Kidney epithelial cell (primary cell): ENCODE results near the gene PADI2. TPM values are rescaled to one million over a fixed set of nuclear protein-coding genes. Genes with fewer than 3 reads are reported as not detected.

Experiments
- DNase-seq: peaks from one replicate; pipeline ENCODE4 v3.0.0-alpha.2; 2010; ENCODE audit warnings: low read depth
- H3K27me3 ChIP-seq: 2 replicates; pipeline ENCODE4 v1.6.0; 2011; ENCODE audit warnings: low read length; ENCODE audit not compliant: control insufficient read depth, insufficient read depth
- H3K36me3 ChIP-seq: 2 replicates; pipeline ENCODE4 v1.5.1; 2011; ENCODE audit warnings: low read length; ENCODE audit not compliant: control insufficient read depth, insufficient read depth
- H3K4me3 ChIP-seq: 2 replicates; pipeline ENCODE4 v1.5.1; 2011; ENCODE audit warnings: low read depth, mild to moderate bottlenecking, control low read depth, low read length
- total RNA-seq: library from RNA; depleted of rRNA; stranded (reverse); fragments of >200 nt; gene quantifications from 2 replicates; pipeline ENCODE4 v1.2.3, GENCODE V29; 2015
- TF ChIP-seq, protein P1 (sequence below): IDR thresholded peaks from 2 replicates; pipeline ENCODE4 v1.5.1; 2011; ENCODE audit warnings: mild to moderate bottlenecking, moderate library complexity, low read length, control low read depth, inconsistent platforms; ENCODE audit not compliant: insufficient read depth, poor library complexity, severe bottlenecking

The PADI2 gene
- total RNA-seq, 1 donor from 2014 or later, result 8.1 TPM

DNA sequence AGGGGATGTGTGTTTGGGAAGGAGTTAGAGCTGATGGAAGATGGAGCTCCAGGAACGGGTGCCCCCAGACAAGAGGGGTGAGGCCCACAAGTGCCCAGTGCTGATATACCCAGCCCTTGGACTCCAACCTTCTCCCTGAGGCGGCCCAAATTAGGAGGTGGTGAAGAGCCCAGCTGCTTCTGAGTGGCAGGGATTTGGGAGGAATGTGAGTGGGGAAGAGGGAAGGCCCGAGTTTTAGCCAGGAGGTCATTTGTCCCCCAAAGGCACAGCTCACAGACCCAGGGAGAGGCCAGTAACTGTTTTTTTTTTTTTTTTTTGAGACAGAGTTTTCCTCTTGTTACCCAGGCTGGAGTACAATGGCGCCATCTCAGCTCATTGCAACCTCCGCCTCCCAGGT lies 1.2 kb upstream of the PADI2 start:
- peaks cover 16% of the 10 kb centered on the region for H3K27me3 ChIP-seq
- H3K36me3 ChIP-seq, result no peaks in the 10 kb centered on the region
- TF ChIP-seq, protein P1, sequence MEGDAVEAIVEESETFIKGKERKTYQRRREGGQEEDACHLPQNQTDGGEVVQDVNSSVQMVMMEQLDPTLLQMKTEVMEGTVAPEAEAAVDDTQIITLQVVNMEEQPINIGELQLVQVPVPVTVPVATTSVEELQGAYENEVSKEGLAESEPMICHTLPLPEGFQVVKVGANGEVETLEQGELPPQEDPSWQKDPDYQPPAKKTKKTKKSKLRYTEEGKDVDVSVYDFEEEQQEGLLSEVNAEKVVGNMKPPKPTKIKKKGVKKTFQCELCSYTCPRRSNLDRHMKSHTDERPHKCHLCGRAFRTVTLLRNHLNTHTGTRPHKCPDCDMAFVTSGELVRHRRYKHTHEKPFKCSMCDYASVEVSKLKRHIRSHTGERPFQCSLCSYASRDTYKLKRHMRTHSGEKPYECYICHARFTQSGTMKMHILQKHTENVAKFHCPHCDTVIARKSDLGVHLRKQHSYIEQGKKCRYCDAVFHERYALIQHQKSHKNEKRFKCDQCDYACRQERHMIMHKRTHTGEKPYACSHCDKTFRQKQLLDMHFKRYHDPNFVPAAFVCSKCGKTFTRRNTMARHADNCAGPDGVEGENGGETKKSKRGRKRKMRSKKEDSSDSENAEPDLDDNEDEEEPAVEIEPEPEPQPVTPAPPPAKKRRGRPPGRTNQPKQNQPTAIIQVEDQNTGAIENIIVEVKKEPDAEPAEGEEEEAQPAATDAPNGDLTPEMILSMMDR, result no peak
- no peak overlapping the region for H3K4me3 ChIP-seq
- DNase-seq, result no peak

DNA sequence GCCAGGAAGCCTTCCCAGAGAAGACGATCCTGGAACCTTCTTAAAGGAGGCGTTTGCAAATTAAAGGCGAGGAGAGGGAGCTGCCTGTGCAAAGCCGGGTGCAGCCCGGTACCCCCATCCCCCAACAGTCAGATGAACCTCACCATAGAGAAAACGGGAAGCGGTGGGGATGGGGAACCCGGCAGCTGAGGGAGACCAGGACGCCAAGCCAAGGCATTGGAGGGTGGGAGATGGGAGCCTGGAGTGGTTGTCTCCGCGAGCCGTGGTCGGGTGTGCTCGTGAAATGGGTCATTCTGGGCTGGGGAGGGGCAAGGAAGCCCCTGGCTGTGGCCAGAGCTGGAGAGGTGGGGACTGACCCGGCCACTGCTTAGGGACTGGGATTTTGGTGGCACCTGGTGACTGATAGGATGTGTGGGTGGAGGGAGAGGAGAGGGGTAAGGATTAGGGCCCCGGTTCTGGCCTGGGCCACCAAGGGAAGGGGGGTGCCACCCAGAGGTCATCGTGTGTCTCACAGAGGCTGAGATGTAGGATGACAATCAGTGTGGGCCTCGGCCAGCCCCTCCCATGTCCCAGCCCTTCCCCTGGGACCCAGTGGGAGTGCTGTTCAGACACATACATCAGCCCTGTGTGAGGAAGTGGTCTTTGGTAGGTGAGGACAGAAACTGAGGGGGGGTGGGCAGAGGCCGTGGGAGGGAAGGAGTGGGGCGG lies 676 bp upstream of the PADI2 start:
- TF ChIP-seq, protein P1, result no peak
- H3K27me3 ChIP-seq, result peaks cover 16% of the 10 kb centered on the region
- H3K36me3 ChIP-seq, result no peaks in the 10 kb centered on the region
- no peak overlapping the region for H3K4me3 ChIP-seq
- DNase-seq, result no peak

DNA sequence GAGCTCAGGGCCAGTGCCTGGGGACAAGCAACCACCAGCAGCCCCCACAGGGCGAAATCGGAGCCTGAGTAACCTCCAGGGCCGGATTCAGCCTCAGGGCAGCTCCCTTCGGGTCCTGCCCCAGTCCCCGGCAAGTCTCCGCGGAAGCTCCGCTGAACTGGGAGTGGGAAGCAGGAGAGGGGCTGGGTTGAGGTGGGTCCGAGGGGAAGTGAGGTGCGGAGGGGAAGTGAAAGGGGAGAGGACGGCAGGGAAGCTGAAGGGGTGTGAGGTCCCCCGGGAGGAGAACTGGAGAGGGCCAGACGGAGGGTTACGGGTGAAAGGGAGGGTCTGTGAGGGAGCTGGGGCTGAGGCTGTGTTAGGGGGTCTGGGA lies 560 bp downstream of the PADI2 start:
- no peak for DNase-seq
- Histone ChIP-seq H3K36me3 (no peaks in the 10 kb centered on the region), H3K27me3 (peaks cover 16% of the 10 kb centered on the region), H3K4me3 (peak overlapping the region; percentile 41)
- TF ChIP-seq, protein P1, result no peak

DNA sequence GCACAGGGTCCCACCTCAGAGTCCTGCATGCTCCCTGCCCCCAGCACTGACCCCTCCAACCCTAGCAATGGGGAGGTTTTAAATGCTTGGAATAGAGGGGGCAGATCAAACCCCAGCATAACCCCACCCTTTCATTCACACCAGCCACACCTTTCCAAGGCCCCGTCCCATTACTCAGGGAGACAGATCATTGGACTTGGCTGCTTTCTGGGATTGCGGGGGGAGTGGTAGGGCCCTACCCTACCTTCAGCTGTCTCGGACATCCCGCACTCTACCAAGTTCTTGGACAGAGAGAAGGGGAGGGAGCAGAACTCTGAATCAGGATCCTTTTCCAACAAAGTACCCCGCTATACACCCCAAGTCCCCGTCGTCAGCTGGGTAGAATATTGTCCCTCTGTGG lies 983 bp downstream of the PADI2 start:
- DNase-seq, result no peak
- H3K4me3 ChIP-seq, result peak overlapping the region; percentile 41
- no peaks in the 10 kb centered on the region for H3K36me3 ChIP-seq
- H3K27me3 ChIP-seq, result peaks cover 16% of the 10 kb centered on the region
- TF ChIP-seq, protein P1, result no peak

DNA sequence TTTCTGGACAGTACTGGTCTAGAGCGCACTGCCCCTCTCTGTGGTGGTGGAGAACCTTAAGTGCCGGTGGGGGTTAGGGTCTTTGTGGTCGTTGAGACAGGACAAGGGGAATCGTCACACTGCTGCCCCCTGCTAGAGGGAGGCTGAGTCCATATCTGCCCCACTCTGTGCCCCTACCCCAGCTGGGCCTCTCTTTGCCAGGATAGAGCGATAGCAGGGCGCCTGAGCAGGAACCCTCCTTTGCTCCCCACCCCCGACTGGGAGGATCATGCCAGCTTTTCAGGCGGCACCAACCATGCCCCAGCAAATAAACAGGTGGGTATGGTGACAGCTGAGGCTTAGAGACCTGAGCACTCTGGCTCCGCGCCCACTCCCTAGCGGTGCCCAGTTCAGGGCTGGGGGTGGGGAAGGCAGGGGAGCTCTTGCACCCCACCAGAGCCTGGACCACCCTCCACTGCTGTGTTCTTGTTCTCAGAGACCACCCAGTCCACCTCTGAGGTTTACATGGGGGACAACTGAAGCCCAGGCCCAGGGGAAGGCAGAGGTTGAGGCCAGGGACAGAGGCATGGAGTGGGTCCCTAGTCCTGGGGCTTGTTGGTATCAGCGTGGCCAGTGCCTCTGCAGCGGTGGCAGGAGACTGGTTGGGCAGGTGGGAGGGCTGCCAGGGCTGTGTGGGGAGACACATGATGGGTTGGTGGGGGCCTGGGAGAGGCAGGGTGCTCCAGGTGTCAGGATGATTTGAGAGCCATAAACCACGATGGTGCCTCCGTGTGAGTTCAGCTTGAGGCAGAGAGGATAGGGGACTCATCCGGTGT lies 1.6 kb downstream of the PADI2 start:
- Histone ChIP-seq H3K36me3 (no peaks in the 10 kb centered on the region), H3K4me3 (no peak overlapping the region), H3K27me3 (peaks cover 16% of the 10 kb centered on the region)
- no peak for DNase-seq
- TF ChIP-seq, protein P1, result no peak

DNA sequence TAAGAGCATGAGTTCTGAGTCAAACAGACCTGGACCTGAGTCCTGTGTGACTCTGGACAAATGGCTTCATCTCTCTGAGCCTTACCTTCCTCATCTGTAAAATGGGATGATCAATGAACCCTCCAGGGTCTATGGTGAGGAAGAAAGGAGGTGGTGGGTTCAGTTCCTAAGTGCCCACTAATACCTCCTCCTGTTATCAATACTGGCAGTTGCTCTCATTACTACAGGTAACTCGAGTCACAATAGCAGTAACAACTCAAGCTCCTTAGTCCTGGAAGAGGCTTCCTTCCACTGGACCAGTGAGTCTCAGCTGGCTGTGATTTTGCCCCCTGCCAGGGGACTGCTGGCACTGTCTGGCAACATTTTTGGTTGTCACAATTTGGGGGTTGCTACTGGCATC lies 2.6 kb downstream of the PADI2 start:
- Histone ChIP-seq H3K27me3 (peaks cover 16% of the 10 kb centered on the region), H3K36me3 (no peaks in the 10 kb centered on the region), H3K4me3 (no peak overlapping the region)
- TF ChIP-seq, protein P1, result no peak
- DNase-seq, result no peak
